ENCODE data around the gene CFAP299.
"Not testable (repeated sequence)": the region's sequence is repeated elsewhere in the genome, so short reads cannot be mapped to it uniquely, and the experiment has no call there.

CFAP299 gene

DNA sequence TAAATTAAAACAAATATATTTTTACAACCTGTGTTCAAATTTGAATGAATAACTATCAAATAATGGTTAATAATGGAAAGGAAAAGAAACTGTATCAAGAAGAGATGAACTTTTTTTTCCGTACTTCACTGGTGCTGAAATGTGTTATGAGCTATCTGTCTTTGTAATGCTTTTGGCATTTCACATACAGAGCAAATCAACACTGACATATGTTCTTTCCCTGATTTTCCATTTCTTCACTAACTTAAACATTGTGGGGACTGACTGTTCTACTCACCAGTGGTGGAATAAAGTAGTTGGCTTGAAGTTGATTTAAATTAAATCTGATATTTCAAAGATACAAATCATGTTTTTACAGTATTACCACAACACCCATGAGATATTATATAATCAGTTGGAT lies 390.9 kb downstream of the CFAP299 start:
- Mint-ChIP-seq H3K9me3 (ENCODE audit: low read depth) (peaks cover under 1% of the 10 kb centered on the region), H3K4me1 (ENCODE audit: low read depth) (no peaks in the 10 kb centered on the region), H3K27ac (no peak overlapping the region), H3K27me3 (peaks cover under 1% of the 10 kb centered on the region), H3K36me3 (peaks cover under 1% of the 10 kb centered on the region), H3K4me3 (no peak overlapping the region)

DNA sequence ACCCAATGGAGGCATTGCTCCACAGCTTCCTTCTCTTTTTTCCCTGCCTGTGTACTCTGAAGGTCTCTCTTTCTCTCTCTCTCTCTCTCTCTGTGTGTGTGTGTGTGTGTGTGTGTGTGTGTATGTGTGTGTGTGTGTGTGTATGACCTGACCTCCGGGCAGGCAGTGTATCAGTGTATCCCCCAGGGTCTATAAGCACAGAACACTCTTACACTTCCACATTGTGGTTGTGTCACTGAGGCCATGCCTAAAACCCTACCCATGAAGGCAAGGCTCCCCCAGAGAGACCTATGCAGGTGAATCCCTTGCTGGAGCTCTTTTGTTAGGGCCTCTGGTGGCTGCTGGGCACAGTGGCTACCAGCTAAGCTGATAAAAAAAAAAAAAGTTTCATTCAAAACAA lies 394.6 kb downstream of the CFAP299 start:
- Mint-ChIP-seq H3K9me3 (ENCODE audit: low read depth) (peaks cover 12% of the 10 kb centered on the region), H3K4me1 (ENCODE audit: low read depth) (no peaks in the 10 kb centered on the region), H3K4me3 (no peak overlapping the region), H3K27ac (no peak overlapping the region), H3K36me3 (peaks cover 4% of the 10 kb centered on the region), H3K27me3 (peaks cover 1% of the 10 kb centered on the region)

DNA sequence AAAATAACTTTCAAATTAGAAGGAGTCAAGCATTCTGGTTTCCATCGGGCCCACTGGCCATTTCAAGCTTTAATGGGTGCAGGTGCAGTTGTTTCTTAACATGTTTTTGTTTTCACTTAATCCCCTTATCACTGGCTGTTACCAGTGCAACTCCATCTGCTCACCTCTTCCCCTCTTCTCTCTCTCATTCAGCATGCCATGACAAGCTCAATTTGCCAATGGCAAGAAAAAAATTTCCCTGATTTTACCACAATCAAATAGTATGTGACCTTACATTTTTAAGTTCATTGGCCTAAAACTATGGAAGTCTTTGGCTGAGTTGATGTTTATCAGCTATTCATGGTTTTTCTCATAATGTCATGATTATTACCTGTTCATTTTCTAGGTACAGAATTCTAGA lies 395.9 kb downstream of the CFAP299 start:
- peaks cover 12% of the 10 kb centered on the region for H3K9me3 Mint-ChIP-seq (ENCODE audit: low read depth)

DNA sequence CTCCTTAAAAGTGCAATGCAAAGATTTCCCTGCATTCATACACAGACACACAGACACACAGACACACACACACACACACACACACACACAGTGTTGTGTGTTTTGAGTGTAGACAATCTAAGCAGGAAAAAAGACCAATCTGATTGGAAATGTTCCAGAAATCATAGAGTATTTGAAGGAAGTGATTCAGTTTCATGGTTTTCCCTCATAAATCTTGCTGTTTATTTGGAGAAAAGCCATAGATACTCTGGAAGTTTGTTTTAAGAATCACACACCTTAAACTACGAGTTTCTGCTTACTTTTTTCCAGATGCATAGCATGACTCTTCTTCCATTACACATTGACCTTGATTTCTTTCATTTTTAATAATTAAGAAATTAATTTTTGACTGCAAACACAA lies 396.5 kb downstream of the CFAP299 start:
- Mint-ChIP-seq H3K4me3 (no peak overlapping the region), H3K36me3 (peaks cover 5% of the 10 kb centered on the region), H3K4me1 (ENCODE audit: low read depth) (no peaks in the 10 kb centered on the region), H3K9me3 (ENCODE audit: low read depth) (peaks cover 12% of the 10 kb centered on the region), H3K27me3 (peaks cover 1% of the 10 kb centered on the region), H3K27ac (no peak overlapping the region)

More for the DNA sequence above, 395.9 kb downstream of the CFAP299 start:
- H3K27me3 Mint-ChIP-seq: peaks cover 1% of the 10 kb centered on the region
- H3K36me3 Mint-ChIP-seq: peaks cover 5% of the 10 kb centered on the region
- H3K4me1 Mint-ChIP-seq (ENCODE audit: low read depth): no peaks in the 10 kb centered on the region
- H3K27ac Mint-ChIP-seq: no peak overlapping the region
- no peak overlapping the region for H3K4me3 Mint-ChIP-seq

DNA sequence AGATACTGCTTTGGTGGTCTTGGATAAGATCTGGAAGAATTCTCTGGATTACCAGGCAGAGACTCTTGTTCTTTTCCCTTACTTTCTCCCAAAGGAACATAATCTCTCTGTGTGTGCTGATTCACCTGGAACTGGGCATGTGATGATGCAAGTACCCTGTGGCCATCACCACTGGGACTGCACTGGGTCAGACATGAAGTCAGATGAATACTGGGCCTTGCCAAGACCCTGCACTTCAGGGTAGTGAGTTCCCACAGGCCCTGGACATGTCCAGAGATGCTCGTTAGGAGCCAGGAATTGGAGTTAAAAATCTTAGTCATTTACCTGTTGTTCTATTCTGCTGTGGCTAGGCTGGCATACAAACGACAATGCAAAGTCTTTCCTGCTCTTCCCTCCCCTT lies 404.8 kb downstream of the CFAP299 start:
- Mint-ChIP-seq H3K27ac (no peak overlapping the region), H3K4me3 (no peak overlapping the region), H3K9me3 (ENCODE audit: low read depth) (peaks cover 27% of the 10 kb centered on the region), H3K4me1 (ENCODE audit: low read depth) (no peaks in the 10 kb centered on the region), H3K36me3 (peaks cover 13% of the 10 kb centered on the region), H3K27me3 (no peaks in the 10 kb centered on the region)

DNA sequence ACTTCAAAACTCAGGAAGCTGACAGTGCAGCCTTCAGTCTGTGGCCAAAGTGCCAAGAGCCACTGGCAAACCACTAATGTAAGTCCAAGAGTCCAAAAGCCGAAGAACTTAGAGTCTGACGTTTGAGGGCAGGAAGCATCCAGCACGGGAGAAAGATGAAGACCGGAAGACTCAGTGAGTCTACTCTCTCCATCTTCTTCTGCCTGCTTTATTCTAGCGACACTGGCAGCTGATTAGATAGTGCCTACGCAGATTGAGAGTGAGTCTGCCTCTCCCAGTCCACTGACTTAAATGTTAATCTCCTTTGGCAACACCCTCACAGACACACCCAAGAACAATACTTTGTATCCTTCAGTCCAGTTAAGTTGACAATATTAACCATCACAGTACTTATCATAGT lies 414.0 kb downstream of the CFAP299 start:
- not testable (repeated sequence) for H3K4me3 Mint-ChIP-seq; H3K4me1 Mint-ChIP-seq (ENCODE audit: low read depth); H3K27me3 Mint-ChIP-seq; H3K9me3 Mint-ChIP-seq (ENCODE audit: low read depth); H3K36me3 Mint-ChIP-seq; H3K27ac Mint-ChIP-seq

DNA sequence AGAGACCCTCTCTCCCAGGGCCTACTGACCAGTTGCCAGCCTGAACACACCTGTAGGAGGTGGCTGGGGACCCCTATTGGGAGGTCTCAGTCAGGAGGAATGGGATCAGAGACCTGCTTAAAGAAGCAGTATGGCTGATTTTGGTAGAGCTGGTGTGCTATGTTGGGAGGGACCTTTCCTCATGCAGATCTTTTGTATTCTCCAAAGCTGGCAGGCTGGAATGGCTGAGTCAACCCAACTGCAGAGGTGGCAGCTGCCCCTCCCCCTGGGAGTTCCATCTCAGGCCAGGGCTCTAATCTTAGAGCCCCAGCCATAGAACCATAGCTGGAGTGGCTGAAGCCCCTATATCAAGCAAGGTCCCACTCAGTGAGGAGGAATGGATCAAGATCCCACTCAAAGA lies 415.7 kb downstream of the CFAP299 start:
- Mint-ChIP-seq H3K4me3 (no peak overlapping the region), H3K27ac (no peak overlapping the region), H3K9me3 (ENCODE audit: low read depth) (no peaks in the 10 kb centered on the region)

DNA sequence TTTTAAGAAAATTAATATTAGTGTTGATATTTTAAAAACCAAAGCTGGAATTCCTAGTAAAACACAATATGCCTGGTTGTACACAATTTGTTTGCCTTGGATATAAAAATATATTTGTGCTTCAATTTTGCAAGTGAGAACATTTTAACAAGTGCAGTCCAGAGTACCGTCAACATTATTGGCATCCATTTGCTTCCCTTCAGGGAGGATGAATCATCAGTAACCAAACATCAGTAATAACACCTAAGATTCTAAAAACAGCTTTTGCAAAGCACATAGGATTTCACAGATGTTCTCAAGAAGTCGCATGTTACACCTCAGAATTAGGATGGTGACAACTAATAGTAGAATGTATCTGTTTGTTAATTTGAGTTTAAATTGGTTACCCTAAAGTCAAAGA lies 432.4 kb downstream of the CFAP299 start:
- Mint-ChIP-seq H3K4me3 (no peak overlapping the region), H3K4me1 (ENCODE audit: low read depth) (no peaks in the 10 kb centered on the region), H3K27ac (no peak overlapping the region), H3K9me3 (ENCODE audit: low read depth) (no peaks in the 10 kb centered on the region), H3K27me3 (no peaks in the 10 kb centered on the region), H3K36me3 (peaks cover 2% of the 10 kb centered on the region)

More for the DNA sequence above, 415.7 kb downstream of the CFAP299 start:
- Mint-ChIP-seq H3K36me3 (no peaks in the 10 kb centered on the region), H3K4me1 (ENCODE audit: low read depth) (no peaks in the 10 kb centered on the region), H3K27me3 (no peaks in the 10 kb centered on the region)

DNA sequence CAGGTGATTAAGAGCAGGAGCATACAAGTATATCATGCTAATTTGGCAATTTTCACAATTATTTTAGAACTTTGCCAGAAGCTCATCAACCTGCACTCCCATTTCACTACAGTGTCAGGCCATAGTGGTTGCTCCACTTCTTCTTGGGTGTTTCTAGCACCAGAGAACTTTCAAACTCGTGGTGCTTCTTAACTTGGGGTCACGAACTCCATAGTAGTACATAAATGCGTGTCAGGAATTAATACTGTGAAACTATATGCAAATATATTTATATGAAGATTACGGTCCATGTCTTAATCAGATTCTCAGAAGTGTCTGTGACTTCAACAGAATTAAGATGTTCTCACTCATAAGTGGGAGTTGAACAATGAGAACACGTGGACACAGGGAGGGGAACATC lies 440.6 kb downstream of the CFAP299 start:
- Mint-ChIP-seq H3K9me3 (ENCODE audit: low read depth) (no peaks in the 10 kb centered on the region), H3K4me3 (no peak overlapping the region)

DNA sequence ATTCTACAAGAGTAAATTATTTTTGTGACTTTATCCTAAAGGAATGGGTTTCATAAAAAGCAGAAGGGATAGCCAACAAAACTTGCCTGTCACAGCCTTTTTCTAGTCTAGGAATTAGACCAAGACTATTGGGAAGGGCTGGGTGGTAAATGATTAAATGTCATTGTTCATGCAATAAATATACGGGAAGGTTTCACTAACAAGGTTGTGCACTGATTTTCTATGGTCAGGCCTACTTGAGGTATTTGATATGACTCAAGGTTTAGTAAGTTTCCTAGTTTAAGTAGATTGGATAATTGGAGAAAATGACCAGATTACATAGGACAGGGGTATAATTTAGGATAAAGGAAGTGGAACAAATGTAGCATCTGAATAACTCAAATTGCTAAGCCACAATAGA lies 445.9 kb downstream of the CFAP299 start:
- no peaks in the 10 kb centered on the region for H3K9me3 Mint-ChIP-seq (ENCODE audit: low read depth)

More for the DNA sequence above, 440.6 kb downstream of the CFAP299 start:
- H3K27me3 Mint-ChIP-seq: no peaks in the 10 kb centered on the region
- no peaks in the 10 kb centered on the region for H3K4me1 Mint-ChIP-seq (ENCODE audit: low read depth)
- H3K27ac Mint-ChIP-seq: no peak overlapping the region
- H3K36me3 Mint-ChIP-seq: peaks cover 2% of the 10 kb centered on the region

DNA sequence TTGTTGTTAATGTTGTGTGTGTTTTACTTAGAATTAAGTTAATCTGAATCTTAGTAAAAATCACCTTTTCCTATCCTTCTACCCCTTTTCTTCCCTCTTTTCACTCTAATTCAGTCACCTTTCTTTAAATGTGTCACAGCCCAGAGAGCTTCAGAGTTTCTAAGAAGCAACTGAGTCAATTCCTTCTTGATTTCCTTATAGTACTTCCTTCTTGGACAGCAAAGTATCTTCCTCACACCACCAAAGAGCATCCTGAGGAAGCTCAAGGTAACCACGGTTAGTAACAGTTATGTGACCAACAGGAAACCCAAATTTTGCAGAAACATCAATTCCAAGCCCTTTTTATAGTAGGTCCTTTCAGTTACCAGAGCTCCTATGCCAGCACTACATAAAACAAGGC lies 451.8 kb downstream of the CFAP299 start:
- Mint-ChIP-seq H3K27ac (no peak overlapping the region), H3K36me3 (no peaks in the 10 kb centered on the region), H3K27me3 (no peaks in the 10 kb centered on the region), H3K4me1 (ENCODE audit: low read depth) (peaks cover 10% of the 10 kb centered on the region), H3K9me3 (ENCODE audit: low read depth) (no peaks in the 10 kb centered on the region), H3K4me3 (no peak overlapping the region)

More for the DNA sequence above, 445.9 kb downstream of the CFAP299 start:
- H3K4me3 Mint-ChIP-seq: no peak overlapping the region
- no peak overlapping the region for H3K27ac Mint-ChIP-seq
- no peaks in the 10 kb centered on the region for H3K27me3 Mint-ChIP-seq
- H3K36me3 Mint-ChIP-seq: peaks cover 2% of the 10 kb centered on the region
- H3K4me1 Mint-ChIP-seq (ENCODE audit: low read depth): no peaks in the 10 kb centered on the region

DNA sequence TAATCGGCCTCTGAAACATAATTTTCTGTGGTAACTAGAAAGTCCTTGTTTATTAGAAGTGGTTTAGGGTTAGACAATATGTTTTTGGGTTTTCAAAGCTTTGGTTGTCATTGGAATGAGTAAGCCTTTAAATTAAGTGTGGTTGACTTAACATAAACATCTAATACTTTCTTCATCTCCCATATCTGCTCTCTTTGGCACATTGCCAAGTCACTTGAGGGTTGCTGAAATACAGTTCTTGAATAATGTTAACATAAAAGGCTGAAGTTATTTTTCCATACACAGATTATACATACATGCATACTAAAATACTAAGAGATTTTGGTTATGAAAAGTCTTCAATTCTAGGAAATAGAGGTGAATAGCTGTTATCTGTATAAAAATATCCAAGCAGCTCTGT lies 453.3 kb downstream of the CFAP299 start:
- Mint-ChIP-seq H3K36me3 (no peaks in the 10 kb centered on the region), H3K4me3 (no peak overlapping the region), H3K9me3 (ENCODE audit: low read depth) (peaks cover 4% of the 10 kb centered on the region), H3K27me3 (no peaks in the 10 kb centered on the region), H3K4me1 (ENCODE audit: low read depth) (peaks cover 10% of the 10 kb centered on the region), H3K27ac (no peak overlapping the region)

DNA sequence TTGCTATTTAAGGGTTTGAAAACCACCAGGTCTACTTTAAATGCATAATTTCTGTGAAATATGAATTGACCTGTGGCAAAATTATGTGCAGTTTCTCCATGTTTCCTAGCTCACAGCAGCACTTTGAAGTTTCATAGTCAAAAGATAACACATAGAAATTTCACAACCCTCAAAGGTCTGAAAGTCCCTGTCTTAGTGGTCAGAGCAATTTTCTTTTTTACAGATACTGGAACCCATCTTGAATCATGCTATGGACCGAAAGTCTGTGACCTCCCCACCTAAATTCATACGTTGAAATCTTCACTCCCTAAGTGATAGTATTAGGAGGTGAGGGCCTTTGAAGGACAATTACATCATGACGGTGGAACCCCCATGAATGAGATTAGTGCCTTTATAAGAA lies 454.6 kb downstream of the CFAP299 start:
- H3K9me3 Mint-ChIP-seq (ENCODE audit: low read depth): peaks cover 7% of the 10 kb centered on the region
- H3K27me3 Mint-ChIP-seq: no peaks in the 10 kb centered on the region
- no peak overlapping the region for H3K27ac Mint-ChIP-seq
- no peaks in the 10 kb centered on the region for H3K36me3 Mint-ChIP-seq
- H3K4me1 Mint-ChIP-seq (ENCODE audit: low read depth): peaks cover 10% of the 10 kb centered on the region
- H3K4me3 Mint-ChIP-seq: no peak overlapping the region

DNA sequence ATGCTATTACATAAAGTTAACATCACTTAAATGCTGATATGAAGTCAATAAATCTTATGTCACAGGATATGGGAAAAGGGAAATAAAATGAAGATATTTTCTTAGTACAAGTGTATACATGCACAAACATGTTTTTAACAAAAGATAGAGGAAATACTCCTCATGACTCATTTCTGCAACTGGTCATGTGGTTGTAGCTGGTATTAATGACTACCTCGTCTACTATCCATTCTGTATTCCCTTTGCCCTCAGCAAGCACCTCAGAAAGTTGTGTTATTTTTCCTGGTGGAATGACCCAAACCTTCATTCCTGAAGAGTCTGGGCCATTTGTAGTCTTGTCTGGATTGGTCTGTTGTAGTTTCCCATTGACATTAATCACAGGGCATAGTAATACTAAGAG lies 458.1 kb downstream of the CFAP299 start:
- H3K4me3 Mint-ChIP-seq; H3K27ac Mint-ChIP-seq; H3K27me3 Mint-ChIP-seq; H3K36me3 Mint-ChIP-seq; H3K4me1 Mint-ChIP-seq (ENCODE audit: low read depth): not testable (repeated sequence)
- H3K9me3 Mint-ChIP-seq (ENCODE audit: low read depth): peaks cover 29% of the 10 kb centered on the region

DNA sequence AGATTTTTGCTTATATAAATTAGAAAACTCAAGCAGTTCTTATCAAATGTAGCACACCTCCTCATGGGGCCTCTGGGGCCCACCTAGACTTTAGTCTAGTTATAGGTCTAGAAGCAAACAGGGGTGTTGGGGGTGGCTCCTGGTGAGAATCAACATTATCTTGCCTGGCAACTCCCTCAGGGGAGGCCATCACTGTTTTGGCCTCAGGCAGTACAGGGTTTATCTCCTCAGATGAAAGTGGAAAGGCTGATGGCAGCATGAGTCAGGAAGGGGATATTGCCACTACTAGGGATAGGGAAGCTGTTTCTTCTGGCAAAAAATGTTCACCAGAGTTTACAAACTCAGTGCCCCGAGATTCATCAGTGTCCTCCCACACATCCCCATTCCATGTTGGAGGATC lies 462.6 kb downstream of the CFAP299 start:
- Mint-ChIP-seq H3K36me3 (peaks cover 10% of the 10 kb centered on the region), H3K27ac (no peak overlapping the region), H3K4me1 (ENCODE audit: low read depth) (peaks cover 3% of the 10 kb centered on the region), H3K9me3 (ENCODE audit: low read depth) (peaks cover 29% of the 10 kb centered on the region), H3K27me3 (no peaks in the 10 kb centered on the region), H3K4me3 (no peak overlapping the region)

DNA sequence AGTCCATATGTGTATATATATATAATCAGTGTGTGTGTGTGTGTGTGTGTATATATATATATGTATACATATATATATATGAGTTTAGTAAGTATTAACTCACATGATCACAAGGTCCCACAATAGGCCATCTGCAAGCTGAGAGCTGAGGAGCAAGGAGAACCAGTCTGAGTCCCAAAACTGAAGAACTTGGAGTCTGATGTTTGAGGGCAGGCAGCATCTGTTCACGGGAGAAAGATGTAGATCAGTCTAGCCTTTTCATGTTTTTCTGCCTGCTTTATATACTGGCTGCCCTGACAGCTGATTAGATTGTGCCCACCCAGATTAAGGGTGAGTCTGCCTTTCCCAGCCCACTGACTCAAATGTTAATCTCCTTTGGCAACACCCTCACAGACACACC lies 465.2 kb downstream of the CFAP299 start:
- H3K27ac Mint-ChIP-seq; H3K4me3 Mint-ChIP-seq; H3K36me3 Mint-ChIP-seq; H3K4me1 Mint-ChIP-seq (ENCODE audit: low read depth); H3K27me3 Mint-ChIP-seq: not testable (repeated sequence)
- peaks cover 21% of the 10 kb centered on the region for H3K9me3 Mint-ChIP-seq (ENCODE audit: low read depth)

DNA sequence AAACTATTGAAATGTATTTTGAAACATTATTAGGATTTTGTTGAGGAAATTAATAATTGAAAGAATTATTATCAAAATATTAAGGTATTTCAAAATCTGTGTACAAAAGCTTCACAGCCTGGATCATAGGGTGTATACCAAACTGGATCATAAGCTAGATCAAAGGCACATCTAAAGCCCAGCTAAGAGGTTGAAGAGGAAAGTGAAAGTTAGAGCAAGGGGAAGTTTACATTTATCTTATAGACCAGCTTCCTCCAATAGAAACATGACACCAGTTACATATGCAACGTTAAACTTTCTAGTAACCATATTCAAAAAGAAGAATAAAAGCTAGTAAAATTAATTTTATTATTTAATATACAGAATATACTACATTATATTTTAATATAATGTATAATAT lies 467.8 kb downstream of the CFAP299 start:
- peaks cover 3% of the 10 kb centered on the region for H3K36me3 Mint-ChIP-seq
- H3K4me3 Mint-ChIP-seq: no peak overlapping the region
- no peaks in the 10 kb centered on the region for H3K27me3 Mint-ChIP-seq
- no peak overlapping the region for H3K27ac Mint-ChIP-seq
- H3K4me1 Mint-ChIP-seq (ENCODE audit: low read depth): peaks cover 5% of the 10 kb centered on the region
- H3K9me3 Mint-ChIP-seq (ENCODE audit: low read depth): peaks cover under 1% of the 10 kb centered on the region
